Mammary epithelial cell (primary cell): ENCODE results near the gene PPP2R3C.

ENCODE experiments used
- CTCF ChIP-seq, 2 donors: IDR thresholded peaks in 1 of 2; conservative IDR thresholded peaks in 1 of 2; 2 replicates each; pipeline ENCODE4 v1.5.1; 2011 to 2012; ENCODE audit warnings: inconsistent platforms in 2 of 2, low read length in 2 of 2, mild to moderate bottlenecking in 2 of 2, control low read depth in 1 of 2, low read depth in 1 of 2; ENCODE audit not compliant: insufficient read depth in 1 of 2; ENCODE audit errors: extremely low read depth in 1 of 2
- EZH2 ChIP-seq: IDR thresholded peaks from 2 replicates; pipeline ENCODE4 v1.6.1; 2012; ENCODE audit warnings: low read length, inconsistent platforms, borderline replicate concordance

GRCh38 chr14:35147186-35147585, 25.4 kb upstream of the PPP2R3C start:
- no peak for TF ChIP-seq CTCF (conservative IDR thresholded peaks at IDR 0.05 in 1 of 2, IDR thresholded peaks at IDR 0.05 in 1 of 2; ENCODE audit: extremely low read depth in 1 of 2, insufficient read depth in 1 of 2, low read depth in 1 of 2, low read length in 2 of 2)
- no peak for TF ChIP-seq EZH2
